A673 (cell line): ENCODE data around the gene STYXL2.

Experiments used
- EZH2 ChIP-seq: fragments of 200-600 bp; sonication (generic); IDR thresholded peaks from 2 replicates; pipeline ENCODE4 v1.6.1; 2017; ENCODE audit warnings: borderline replicate concordance, low read depth, mild to moderate bottlenecking, mixed read lengths, antibody characterized with exemption, low read length; ENCODE audit not compliant: poor library complexity, severe bottlenecking
- TF ChIP-seq, protein P1 (sequence below): fragments of 300-800, 200-600 bp; sonication (generic); conservative IDR thresholded peaks from 2 replicates; pipeline ENCODE4 v1.5.1; 2017; ENCODE audit warnings: low read depth, mild to moderate bottlenecking, antibody characterized with exemption, low read length, moderate library complexity, mixed read lengths

DNA sequence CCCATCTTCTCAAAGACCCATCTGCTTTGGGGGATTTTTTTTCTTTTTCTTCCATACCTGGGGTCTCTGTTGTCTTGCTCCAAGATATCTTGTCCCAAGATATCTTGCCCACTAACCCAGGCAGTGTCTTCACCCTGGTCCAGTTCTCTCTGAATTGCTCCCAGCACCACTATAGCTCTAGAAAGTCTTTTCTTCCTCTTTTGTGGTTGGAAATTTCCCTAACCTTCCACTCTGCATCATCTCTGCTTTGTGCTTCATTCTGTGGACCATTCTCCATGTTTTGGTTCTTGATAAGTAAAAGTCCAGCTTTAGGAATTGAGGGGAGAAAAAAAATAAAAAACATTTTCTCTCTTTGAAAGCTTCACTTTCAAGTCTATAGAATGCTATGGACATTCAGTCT lies 20.9 kb downstream of the STYXL2 start:
- TF ChIP-seq, protein P1, sequence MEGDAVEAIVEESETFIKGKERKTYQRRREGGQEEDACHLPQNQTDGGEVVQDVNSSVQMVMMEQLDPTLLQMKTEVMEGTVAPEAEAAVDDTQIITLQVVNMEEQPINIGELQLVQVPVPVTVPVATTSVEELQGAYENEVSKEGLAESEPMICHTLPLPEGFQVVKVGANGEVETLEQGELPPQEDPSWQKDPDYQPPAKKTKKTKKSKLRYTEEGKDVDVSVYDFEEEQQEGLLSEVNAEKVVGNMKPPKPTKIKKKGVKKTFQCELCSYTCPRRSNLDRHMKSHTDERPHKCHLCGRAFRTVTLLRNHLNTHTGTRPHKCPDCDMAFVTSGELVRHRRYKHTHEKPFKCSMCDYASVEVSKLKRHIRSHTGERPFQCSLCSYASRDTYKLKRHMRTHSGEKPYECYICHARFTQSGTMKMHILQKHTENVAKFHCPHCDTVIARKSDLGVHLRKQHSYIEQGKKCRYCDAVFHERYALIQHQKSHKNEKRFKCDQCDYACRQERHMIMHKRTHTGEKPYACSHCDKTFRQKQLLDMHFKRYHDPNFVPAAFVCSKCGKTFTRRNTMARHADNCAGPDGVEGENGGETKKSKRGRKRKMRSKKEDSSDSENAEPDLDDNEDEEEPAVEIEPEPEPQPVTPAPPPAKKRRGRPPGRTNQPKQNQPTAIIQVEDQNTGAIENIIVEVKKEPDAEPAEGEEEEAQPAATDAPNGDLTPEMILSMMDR, result no peak
- no peak for TF ChIP-seq EZH2
